Measurements from ENCODE around the gene EDRF1. TPM values are rescaled to one million over a fixed set of nuclear protein-coding genes. Genes with fewer than 3 reads are reported as not detected.

The EDRF1 gene
- total RNA-seq, 1 experiment from 2014 or later, result 40.5 TPM

DNA sequence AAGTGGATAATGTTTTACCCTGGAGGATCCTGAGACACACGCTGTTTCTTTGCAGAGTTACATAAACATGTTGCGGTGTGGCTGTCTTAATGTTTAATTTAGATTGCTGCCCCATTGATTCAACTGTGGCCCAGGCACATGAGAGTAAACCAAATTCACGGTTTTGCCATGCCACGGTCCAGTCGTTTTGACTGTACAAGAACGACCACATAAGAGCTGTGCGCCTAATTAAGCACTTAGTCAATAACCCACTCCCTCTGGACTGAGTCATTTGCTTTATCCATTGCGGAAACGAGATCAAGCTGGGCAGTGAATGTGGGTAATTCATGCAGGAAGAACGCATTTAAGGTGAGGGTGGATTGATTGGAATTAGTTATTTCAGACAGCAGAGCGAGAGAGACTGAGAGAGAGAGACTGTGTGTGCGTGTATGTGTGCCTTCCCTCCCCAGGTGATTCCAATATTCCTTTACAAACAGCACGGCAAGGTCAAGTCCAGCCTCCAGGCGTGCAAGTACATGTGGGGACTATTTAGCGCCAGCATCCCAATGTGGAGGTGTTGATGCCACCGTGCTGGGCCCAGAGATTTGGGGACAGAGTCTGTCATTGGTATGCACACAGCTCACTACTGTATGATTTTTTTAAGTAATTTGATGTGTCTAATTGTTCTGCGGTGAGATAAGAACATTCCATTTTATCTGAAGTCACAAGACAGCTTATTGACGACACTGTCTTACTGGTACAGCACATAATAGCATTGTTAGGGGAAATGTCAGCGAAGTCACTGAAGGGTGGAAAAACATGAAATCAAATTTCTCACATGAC lies 28.1 kb upstream of the EDRF1 start:
- no peaks in the 10 kb centered on the region for H3K36me3 ChIP-seq (ENCODE audit: insufficient read depth, low read length, poor library complexity, severe bottlenecking)
- H3K4me3 ChIP-seq (ENCODE audit: low read depth, low read length, poor library complexity, severe bottlenecking), result no peak overlapping the region
- peaks cover 34% of the 10 kb centered on the region for H3K4me1 ChIP-seq (ENCODE audit: insufficient read depth, low read length, poor library complexity, severe bottlenecking)
- peak; percentile 75 for DNase-seq (ENCODE audit: low spot score)
- H3K27me3 ChIP-seq (replicated peaks; ENCODE audit: insufficient read depth, low read depth, low read length, poor library complexity), result no peaks in the 10 kb centered on the region
- intact Hi-C loops (cut with micrococcal nuclease; ENCODE audit: unreplicated experiment), result no loop called here
- no peak overlapping the region for H3K27ac ChIP-seq (ENCODE audit: low read depth, low read length, poor library complexity, severe bottlenecking)
- ChIA-PET CTCF (no interaction called here), POLR2A (ENCODE audit: low non-redundant PET) (no interaction called here)
- no TSS peak for BruUV-seq (replicated peaks)
- H3K9me3 ChIP-seq (ENCODE audit: low read depth, low read length, poor library complexity, severe bottlenecking), result no peaks in the 10 kb centered on the region
- TF ChIP-seq, protein P1, sequence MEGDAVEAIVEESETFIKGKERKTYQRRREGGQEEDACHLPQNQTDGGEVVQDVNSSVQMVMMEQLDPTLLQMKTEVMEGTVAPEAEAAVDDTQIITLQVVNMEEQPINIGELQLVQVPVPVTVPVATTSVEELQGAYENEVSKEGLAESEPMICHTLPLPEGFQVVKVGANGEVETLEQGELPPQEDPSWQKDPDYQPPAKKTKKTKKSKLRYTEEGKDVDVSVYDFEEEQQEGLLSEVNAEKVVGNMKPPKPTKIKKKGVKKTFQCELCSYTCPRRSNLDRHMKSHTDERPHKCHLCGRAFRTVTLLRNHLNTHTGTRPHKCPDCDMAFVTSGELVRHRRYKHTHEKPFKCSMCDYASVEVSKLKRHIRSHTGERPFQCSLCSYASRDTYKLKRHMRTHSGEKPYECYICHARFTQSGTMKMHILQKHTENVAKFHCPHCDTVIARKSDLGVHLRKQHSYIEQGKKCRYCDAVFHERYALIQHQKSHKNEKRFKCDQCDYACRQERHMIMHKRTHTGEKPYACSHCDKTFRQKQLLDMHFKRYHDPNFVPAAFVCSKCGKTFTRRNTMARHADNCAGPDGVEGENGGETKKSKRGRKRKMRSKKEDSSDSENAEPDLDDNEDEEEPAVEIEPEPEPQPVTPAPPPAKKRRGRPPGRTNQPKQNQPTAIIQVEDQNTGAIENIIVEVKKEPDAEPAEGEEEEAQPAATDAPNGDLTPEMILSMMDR (conservative IDR thresholded peaks at IDR 0.05; ENCODE audit: low read depth, low read length), result no peak

DNA sequence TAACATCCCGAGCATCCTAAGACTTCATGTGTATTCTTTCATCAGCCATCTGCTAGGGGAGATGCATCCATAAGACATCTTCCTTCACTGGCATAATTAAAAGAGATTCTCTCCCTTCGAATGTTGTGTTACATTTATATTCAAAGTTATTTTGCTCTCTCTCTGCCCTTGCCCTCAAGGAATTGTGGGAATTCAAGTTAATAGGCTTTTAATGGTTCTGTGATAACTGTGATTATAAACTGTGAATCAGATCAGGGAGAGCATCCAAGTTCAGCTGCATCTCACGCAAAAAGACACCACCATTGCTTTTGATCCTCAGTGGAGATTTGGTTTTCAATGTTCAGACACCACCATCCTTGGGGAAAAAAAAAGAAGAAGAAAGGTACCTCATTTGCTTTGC lies 27.3 kb upstream of the EDRF1 start:
- ChIA-PET POLR2A (ENCODE audit: low non-redundant PET) (no interaction called here), CTCF (no interaction called here)
- no peak for TF ChIP-seq EZH2 (IDR thresholded peaks at IDR 0.05; ENCODE audit: borderline replicate concordance, low read depth, low read length, poor library complexity, severe bottlenecking)
- TF ChIP-seq, protein P1 (conservative IDR thresholded peaks at IDR 0.05; ENCODE audit: low read depth, low read length), result no peak
- peak; percentile 13 for DNase-seq (ENCODE audit: low spot score)
- no peaks in the 10 kb centered on the region for H3K9me3 ChIP-seq (ENCODE audit: low read depth, low read length, poor library complexity, severe bottlenecking)
- H3K36me3 ChIP-seq (ENCODE audit: insufficient read depth, low read length, poor library complexity, severe bottlenecking), result no peaks in the 10 kb centered on the region
- peaks cover 34% of the 10 kb centered on the region for H3K4me1 ChIP-seq (ENCODE audit: insufficient read depth, low read length, poor library complexity, severe bottlenecking)
- no TSS peak for BruUV-seq (replicated peaks)
- no peak overlapping the region for H3K27ac ChIP-seq (ENCODE audit: low read depth, low read length, poor library complexity, severe bottlenecking)
- intact Hi-C loops (cut with micrococcal nuclease; ENCODE audit: unreplicated experiment), result no loop called here
- H3K4me3 ChIP-seq (ENCODE audit: low read depth, low read length, poor library complexity, severe bottlenecking), result no peak overlapping the region
- no peaks in the 10 kb centered on the region for H3K27me3 ChIP-seq (replicated peaks; ENCODE audit: insufficient read depth, low read depth, low read length, poor library complexity)

DNA sequence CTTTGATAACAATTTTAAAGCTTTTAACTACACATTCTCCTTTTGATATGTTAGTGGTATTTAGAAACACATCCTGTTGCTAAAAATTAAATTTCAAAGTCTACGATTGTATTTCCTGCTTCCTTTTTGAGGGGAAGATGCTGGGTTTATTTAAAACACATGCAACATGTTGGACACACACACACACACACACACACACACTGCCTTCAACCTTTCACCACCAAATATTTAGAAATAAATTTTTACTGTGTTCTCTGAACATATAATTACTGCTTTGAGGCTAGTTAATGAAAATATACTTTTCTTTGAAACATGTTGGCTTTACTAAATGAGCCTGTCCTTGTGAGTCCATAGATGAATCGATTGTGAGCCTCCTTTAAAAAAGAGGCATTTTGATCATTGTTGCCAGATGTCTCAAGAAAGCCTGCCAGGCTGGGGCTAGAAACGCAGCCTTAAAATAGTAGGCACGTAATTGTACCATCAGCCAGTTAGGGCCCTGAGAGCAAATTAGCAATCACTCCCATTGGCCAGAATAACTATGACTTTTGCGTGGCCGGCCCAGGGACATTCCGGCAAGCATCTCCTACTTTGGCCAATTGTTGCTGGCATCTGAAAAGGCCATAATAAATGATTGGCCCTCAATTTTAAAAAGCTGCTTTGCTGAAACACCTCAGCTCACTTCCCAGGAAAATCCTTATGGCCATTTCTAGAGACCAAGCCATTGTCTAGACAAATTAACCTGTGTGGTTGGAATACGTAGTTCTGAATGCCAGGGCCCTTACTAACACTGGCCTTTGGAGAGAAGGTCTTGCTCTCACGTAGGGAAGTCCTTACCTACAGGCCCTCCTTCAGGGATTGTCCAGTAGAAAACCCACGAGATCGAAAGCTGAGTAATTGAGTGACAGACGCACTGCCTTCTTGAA lies 26.6 kb upstream of the EDRF1 start:
- TF ChIP-seq, protein P1 (conservative IDR thresholded peaks at IDR 0.05; ENCODE audit: low read depth, low read length), result no peak
- no peak for TF ChIP-seq EZH2 (IDR thresholded peaks at IDR 0.05; ENCODE audit: borderline replicate concordance, low read depth, low read length, poor library complexity, severe bottlenecking)
- Histone ChIP-seq H3K27ac (ENCODE audit: low read depth, low read length, poor library complexity, severe bottlenecking) (no peak overlapping the region), H3K4me1 (ENCODE audit: insufficient read depth, low read length, poor library complexity, severe bottlenecking) (peaks cover 34% of the 10 kb centered on the region), H3K36me3 (ENCODE audit: insufficient read depth, low read length, poor library complexity, severe bottlenecking) (no peaks in the 10 kb centered on the region), H3K9me3 (ENCODE audit: low read depth, low read length, poor library complexity, severe bottlenecking) (no peaks in the 10 kb centered on the region), H3K4me3 (ENCODE audit: low read depth, low read length, poor library complexity, severe bottlenecking) (no peak overlapping the region), H3K27me3 (replicated peaks; ENCODE audit: insufficient read depth, low read depth, low read length, poor library complexity) (no peaks in the 10 kb centered on the region)
- intact Hi-C loops (cut with micrococcal nuclease; ENCODE audit: unreplicated experiment), result no loop called here
- no peak for DNase-seq (ENCODE audit: low spot score)
- no TSS peak for BruUV-seq (replicated peaks)
- ChIA-PET CTCF (no interaction called here), POLR2A (ENCODE audit: low non-redundant PET) (no interaction called here)

Data from A673 (cell line).